RWPE2 (cell line): ENCODE results near the gene KRTCAP3.
A peak's percentile ranks its signal among the peaks of the same experiment; 100 is the strongest.

Experiments used
- ATAC-seq: fragments of 200-7000 bp; cut with Tn5 transposase; 3 replicates; pipeline ENCODE4 v1.9.1; 2021; ENCODE audit warnings: low read depth
- DNase-seq: peaks from one replicate; pipeline ENCODE4 v3.0.0-alpha.2; 2020; ENCODE audit warnings: low spot score
- H3K27ac ChIP-seq: fragments of 450-650 bp; 2 replicates; pipeline ENCODE4 v1.5.1; 2017; ENCODE audit warnings: mild to moderate bottlenecking; ENCODE audit not compliant: poor library complexity, severe bottlenecking
- H3K27me3 ChIP-seq: fragments of 250-450 bp; sonication (Bioruptor Pico); 2 replicates; pipeline ENCODE4 v1.5.1; 2021; ENCODE audit warnings: mild to moderate bottlenecking, moderate library complexity; ENCODE audit not compliant: insufficient read depth, poor library complexity, severe bottlenecking
- H3K36me3 ChIP-seq: fragments of 250-450 bp; sonication (Bioruptor Pico); 2 replicates; pipeline ENCODE4 v1.5.1; 2020; ENCODE audit warnings: low read depth, mild to moderate bottlenecking, moderate library complexity
- H3K4me1 ChIP-seq: fragments of 250-450 bp; sonication (Bioruptor Pico); 2 replicates; pipeline ENCODE4 v1.5.1; 2021; ENCODE audit warnings: mild to moderate bottlenecking, moderate library complexity; ENCODE audit not compliant: insufficient read depth, poor library complexity, severe bottlenecking
- H3K4me3 ChIP-seq: fragments of 250-450 bp; sonication (Bioruptor Pico); 2 replicates; pipeline ENCODE4 v1.5.1; 2021; ENCODE audit warnings: mild to moderate bottlenecking, moderate library complexity; ENCODE audit not compliant: severe bottlenecking
- H3K9me3 ChIP-seq: fragments of 250-450 bp; sonication (Bioruptor Pico); 2 replicates; pipeline ENCODE4 v1.5.1; 2021; ENCODE audit warnings: mild to moderate bottlenecking, moderate library complexity; ENCODE audit not compliant: severe bottlenecking
- TF ChIP-seq, protein P1 (sequence below): fragments of 450-650 bp; IDR thresholded peaks from one replicate; pipeline ENCODE4 v1.5.1; 2017; ENCODE audit warnings: mild to moderate bottlenecking, moderate library complexity; ENCODE audit not compliant: poor library complexity, severe bottlenecking

The KRTCAP3 gene

DNA sequence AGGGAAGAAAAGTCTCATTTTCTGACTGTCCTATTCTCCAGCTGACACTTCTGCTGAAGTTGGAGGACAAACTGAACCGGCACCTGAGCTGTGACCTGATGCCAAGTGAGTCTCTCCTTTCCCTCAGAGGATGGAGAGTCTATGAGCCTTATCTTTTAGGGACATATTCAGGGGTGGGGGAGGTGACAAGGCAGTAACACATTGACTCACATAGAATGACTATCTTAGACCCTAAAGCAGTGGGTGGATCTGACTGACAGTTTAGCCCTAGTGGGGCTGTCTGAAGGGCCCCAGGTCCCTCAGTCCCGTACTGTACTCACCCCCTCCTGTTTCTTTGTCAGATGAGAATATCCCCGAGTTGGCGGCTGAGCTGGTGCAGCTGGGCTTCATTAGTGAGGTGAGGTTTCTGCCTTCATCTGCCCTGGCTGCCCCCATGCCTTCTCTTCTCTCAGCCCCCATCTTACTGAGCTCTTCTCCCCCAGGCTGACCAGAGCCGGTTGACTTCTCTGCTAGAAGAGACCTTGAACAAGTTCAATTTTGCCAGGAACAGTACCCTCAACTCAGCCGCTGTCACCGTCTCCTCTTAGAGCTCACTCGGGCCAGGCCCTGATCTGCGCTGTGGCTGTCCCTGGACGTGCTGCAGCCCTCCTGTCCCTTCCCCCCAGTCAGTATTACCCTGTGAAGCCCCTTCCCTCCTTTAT is 805 bp upstream of the KRTCAP3 start:
- no peak for ATAC-seq
- Histone ChIP-seq H3K27ac (no peak overlapping the region), H3K36me3 (peaks cover 51% of the 10 kb centered on the region), H3K4me3 (no peak overlapping the region), H3K4me1 (peaks cover 9% of the 10 kb centered on the region), H3K27me3 (no peaks in the 10 kb centered on the region), H3K9me3 (no peaks in the 10 kb centered on the region)
- DNase-seq = no peak
- TF ChIP-seq, protein P1, sequence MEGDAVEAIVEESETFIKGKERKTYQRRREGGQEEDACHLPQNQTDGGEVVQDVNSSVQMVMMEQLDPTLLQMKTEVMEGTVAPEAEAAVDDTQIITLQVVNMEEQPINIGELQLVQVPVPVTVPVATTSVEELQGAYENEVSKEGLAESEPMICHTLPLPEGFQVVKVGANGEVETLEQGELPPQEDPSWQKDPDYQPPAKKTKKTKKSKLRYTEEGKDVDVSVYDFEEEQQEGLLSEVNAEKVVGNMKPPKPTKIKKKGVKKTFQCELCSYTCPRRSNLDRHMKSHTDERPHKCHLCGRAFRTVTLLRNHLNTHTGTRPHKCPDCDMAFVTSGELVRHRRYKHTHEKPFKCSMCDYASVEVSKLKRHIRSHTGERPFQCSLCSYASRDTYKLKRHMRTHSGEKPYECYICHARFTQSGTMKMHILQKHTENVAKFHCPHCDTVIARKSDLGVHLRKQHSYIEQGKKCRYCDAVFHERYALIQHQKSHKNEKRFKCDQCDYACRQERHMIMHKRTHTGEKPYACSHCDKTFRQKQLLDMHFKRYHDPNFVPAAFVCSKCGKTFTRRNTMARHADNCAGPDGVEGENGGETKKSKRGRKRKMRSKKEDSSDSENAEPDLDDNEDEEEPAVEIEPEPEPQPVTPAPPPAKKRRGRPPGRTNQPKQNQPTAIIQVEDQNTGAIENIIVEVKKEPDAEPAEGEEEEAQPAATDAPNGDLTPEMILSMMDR = no peak

DNA sequence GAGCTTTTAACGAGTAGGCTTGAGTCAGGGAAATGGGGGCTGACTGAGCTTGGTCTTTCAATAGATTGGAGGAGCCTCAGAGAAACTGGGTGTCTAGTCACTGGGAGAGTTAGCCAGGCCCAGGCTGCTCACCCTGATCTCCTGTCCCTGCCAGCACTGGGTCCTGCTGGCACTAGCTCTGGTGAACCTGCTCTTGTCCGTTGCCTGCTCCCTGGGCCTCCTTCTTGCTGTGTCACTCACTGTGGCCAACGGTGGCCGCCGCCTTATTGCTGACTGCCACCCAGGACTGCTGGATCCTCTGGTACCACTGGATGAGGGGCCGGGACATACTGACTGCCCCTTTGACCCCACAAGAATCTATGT is 720 bp downstream of the KRTCAP3 start:
- no peak; the same call in 1 of the 3 replicates for ATAC-seq
- H3K4me3 ChIP-seq = peak overlapping the region; percentile 44
- H3K9me3 ChIP-seq = no peaks in the 10 kb centered on the region
- H3K27me3 ChIP-seq = no peaks in the 10 kb centered on the region
- peaks cover 44% of the 10 kb centered on the region for H3K36me3 ChIP-seq
- peak overlapping the region; percentile 44 for H3K27ac ChIP-seq
- peaks cover 11% of the 10 kb centered on the region for H3K4me1 ChIP-seq
- TF ChIP-seq, protein P1 = no peak
- no peak for DNase-seq

DNA sequence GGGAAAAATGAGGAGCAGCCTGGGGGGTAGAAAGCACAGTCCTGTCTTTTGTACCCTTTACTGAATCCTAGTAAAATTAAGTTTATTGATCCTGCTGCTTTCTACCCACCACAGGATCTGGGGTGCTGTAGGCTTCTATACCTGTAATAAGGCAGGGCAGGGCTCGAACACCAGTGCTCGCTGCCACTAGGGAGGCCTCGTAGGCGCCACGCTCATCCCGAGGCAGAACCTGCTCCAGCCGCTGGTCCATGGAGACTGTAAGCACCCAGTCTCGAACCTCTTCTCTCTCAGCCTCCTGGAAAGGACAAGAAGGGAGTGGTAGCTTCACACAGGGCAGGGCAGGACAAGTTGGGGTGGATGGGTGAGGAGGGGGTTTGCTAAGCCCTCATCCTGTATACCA is 3.0 kb downstream of the KRTCAP3 start:
- H3K27ac ChIP-seq = peak overlapping the region; percentile 54
- peaks cover 11% of the 10 kb centered on the region for H3K4me1 ChIP-seq
- ATAC-seq = no peak
- no peaks in the 10 kb centered on the region for H3K9me3 ChIP-seq
- TF ChIP-seq, protein P1 = no peak
- no peaks in the 10 kb centered on the region for H3K27me3 ChIP-seq
- H3K36me3 ChIP-seq = peaks cover 35% of the 10 kb centered on the region
- no peak overlapping the region for H3K4me3 ChIP-seq
- no peak for DNase-seq

DNA sequence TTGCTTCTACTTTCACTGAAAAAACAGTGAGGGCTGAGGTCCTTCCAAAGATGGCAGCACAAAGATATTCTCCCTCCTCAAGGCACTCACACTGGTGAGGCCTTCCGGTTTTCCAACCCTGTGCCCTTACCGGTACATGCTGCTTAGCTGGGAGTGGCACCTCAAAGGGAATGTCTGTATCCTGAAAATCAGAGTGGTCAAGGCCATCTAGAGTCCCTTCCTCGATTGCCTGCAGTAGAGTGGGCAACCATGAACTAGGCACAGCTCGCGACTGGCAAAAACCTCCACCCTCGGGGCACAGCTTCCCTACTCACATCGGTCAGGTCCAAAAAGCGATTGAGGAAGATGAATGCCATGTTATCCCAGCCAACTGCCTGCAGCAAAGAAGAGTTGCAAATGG is 3.4 kb downstream of the KRTCAP3 start:
- H3K9me3 ChIP-seq = no peaks in the 10 kb centered on the region
- no peak overlapping the region for H3K4me3 ChIP-seq
- DNase-seq = no peak
- H3K4me1 ChIP-seq = peaks cover 11% of the 10 kb centered on the region
- ATAC-seq = no peak
- H3K36me3 ChIP-seq = peaks cover 34% of the 10 kb centered on the region
- H3K27me3 ChIP-seq = no peaks in the 10 kb centered on the region
- H3K27ac ChIP-seq = peak overlapping the region; percentile 54
- TF ChIP-seq, protein P1 = no peak

DNA sequence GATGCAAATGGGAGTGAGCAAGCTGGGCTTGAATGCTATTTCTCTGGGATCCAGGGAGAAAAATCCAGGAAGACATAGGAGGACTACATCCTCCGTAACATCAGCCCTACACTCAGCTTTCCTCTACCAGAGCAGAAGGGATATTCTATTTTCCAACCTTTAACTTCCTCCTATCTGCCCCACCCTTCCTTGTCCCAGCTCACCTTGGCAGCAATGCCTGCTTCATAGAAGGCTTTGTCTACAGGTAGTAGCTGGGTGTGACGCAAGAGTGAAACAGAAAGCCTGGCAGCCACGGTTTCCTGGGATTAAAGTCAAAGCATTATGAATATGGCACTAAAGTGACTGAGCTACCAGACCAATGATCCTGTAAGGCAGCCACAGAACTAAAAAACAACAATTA is 3.9 kb downstream of the KRTCAP3 start:
- Histone ChIP-seq H3K36me3 (peaks cover 30% of the 10 kb centered on the region), H3K4me1 (peaks cover 11% of the 10 kb centered on the region), H3K9me3 (no peaks in the 10 kb centered on the region), H3K27me3 (no peaks in the 10 kb centered on the region), H3K4me3 (no peak overlapping the region), H3K27ac (peak overlapping the region; percentile 54)
- DNase-seq (no peak), ATAC-seq (peak; percentile 65)
- TF ChIP-seq, protein P1 = no peak
